ENCODE results near the gene C11orf87. TPM values are rescaled to one million over a fixed set of nuclear protein-coding genes. Genes with fewer than 3 reads are reported as not detected.

C11orf87 gene
- total and polyA plus RNA-seq, 2 donors (not counting 1 experiment from before 2014, with no cell fraction given): not detected

DNA sequence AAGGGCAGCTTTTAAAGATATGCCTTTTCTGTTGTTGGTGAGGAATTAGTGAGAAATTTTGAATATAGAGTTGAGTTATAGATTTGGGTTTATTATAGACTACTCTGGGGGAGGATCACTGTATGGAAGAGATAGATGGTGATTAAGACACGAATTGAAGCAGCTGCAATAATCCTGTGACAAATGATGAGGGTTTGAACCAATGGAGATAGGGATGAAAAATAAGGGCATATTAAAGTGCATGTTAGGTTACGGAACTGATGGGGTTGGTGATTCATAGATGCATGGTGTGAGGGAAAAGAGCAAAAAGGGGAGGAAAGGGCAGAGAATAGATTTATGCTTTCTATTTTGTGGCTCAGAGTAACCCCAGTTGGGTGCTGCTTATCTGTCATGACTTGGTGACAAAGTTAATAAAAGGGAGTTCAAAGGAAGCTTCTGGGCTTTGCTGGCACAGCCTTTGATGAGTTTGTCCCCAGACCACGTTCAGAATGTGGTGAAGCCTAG is 11.8 kb downstream of the C11orf87 start:
- no peak for TF ChIP-seq EZH2 (IDR thresholded peaks at IDR 0.05; ENCODE audit: borderline replicate concordance, insufficient read depth, low read depth, low read length, poor library complexity, severe bottlenecking)
- TF ChIP-seq, protein P1, sequence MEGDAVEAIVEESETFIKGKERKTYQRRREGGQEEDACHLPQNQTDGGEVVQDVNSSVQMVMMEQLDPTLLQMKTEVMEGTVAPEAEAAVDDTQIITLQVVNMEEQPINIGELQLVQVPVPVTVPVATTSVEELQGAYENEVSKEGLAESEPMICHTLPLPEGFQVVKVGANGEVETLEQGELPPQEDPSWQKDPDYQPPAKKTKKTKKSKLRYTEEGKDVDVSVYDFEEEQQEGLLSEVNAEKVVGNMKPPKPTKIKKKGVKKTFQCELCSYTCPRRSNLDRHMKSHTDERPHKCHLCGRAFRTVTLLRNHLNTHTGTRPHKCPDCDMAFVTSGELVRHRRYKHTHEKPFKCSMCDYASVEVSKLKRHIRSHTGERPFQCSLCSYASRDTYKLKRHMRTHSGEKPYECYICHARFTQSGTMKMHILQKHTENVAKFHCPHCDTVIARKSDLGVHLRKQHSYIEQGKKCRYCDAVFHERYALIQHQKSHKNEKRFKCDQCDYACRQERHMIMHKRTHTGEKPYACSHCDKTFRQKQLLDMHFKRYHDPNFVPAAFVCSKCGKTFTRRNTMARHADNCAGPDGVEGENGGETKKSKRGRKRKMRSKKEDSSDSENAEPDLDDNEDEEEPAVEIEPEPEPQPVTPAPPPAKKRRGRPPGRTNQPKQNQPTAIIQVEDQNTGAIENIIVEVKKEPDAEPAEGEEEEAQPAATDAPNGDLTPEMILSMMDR (IDR thresholded peaks at IDR 0.05): no peak
- no peaks in the 10 kb centered on the region for H3K4me1 Mint-ChIP-seq
- Histone ChIP-seq H3K4me1 (ENCODE audit: control insufficient read depth in 2 of 2, insufficient read depth in 2 of 2, low read length in 2 of 2) (no peaks in the 10 kb centered on the region), H3K9ac (ENCODE audit: low read length) (no peak overlapping the region), H3K79me2 (ENCODE audit: control insufficient read depth, insufficient read depth, low read length) (no peaks in the 10 kb centered on the region), H3K36me3 (replicated peaks in 1 of 2; ENCODE audit: control extremely low read depth in 1 of 2, control insufficient read depth in 1 of 2, extremely low read depth in 1 of 2, insufficient read depth in 2 of 2, low read length in 1 of 2) (no peaks in the 10 kb centered on the region), H3K27me3 (replicated peaks in 1 of 4; ENCODE audit: control extremely low read depth in 1 of 4, control insufficient read depth in 3 of 4, insufficient read depth in 4 of 4, low read length in 3 of 4) (no peaks in the 10 kb centered on the region), H3K9me3 (ENCODE audit: control extremely low read depth in 1 of 3, control insufficient read depth in 2 of 3, insufficient read depth in 1 of 3, low read length in 2 of 3) (no peaks in the 10 kb centered on the region), H3K4me2 (replicated peaks; ENCODE audit: low read depth, low read length, poor library complexity, severe bottlenecking) (no peak overlapping the region), H4K20me1 (ENCODE audit: control insufficient read depth, insufficient read depth, low read length, poor library complexity, severe bottlenecking) (no peaks in the 10 kb centered on the region), H2AFZ (ENCODE audit: insufficient read depth, low read depth, low read length, poor library complexity, severe bottlenecking) (no peak overlapping the region), H3K4me3 (ENCODE audit: control extremely low read depth in 1 of 5, extremely low read depth in 1 of 5, insufficient read depth in 1 of 5, low read depth in 2 of 5, low read length in 4 of 5) (no peak overlapping the region), H3K27ac (ENCODE audit: low read length in 2 of 2) (no peak overlapping the region)
- intact Hi-C loops (cut with micrococcal nuclease): no loop called here
- DNase-seq (no peak), ATAC-seq (ENCODE audit: low read depth) (no peak)
- WGBS (ENCODE audit: insufficient coverage): 74% methylated on average over 3 of the region's 3 CpGs
- CTCF ChIA-PET: no interaction called here
- no peak overlapping the region for H3K27ac Mint-ChIP-seq
- H3K4me3 Mint-ChIP-seq: no peak overlapping the region
- POLR2A ChIA-PET: no interaction called here
- no peaks in the 10 kb centered on the region for H3K9me3 Mint-ChIP-seq (ENCODE audit: insufficient read depth)
- H3K27me3 Mint-ChIP-seq: no peaks in the 10 kb centered on the region

DNA sequence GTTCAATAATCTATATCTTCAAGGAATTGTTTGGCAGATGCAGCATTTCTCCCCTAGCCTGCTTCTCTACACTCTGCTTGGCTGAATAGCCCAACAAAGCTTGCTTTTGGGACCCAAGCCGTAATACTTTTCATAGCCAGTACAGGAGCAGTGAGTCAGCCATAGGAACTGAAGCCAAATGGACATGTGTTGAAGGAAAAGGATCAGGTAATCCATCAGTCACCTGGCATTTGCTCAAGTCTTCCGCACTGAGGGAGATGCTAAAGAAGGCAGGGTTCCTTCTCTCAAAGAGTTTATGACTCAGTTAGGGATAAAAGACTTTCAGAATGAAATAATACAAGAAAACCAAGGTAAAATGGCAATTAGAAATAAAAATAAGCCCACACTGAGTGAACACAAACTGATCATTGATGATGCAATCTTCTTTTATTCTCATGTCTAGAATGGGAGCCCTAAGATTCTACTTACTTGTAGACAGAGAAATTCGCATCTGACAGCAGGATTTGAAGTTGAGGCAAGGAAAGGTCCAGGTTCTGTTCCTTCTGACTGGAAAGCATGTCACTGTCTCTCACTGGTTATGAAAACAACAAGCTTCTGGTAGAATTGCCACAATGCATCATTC is 13.2 kb downstream of the C11orf87 start:
- Histone ChIP-seq H4K20me1 (ENCODE audit: control insufficient read depth, insufficient read depth, low read length, poor library complexity, severe bottlenecking) (no peaks in the 10 kb centered on the region), H2AFZ (ENCODE audit: insufficient read depth, low read depth, low read length, poor library complexity, severe bottlenecking) (no peak overlapping the region), H3K27me3 (replicated peaks in 1 of 4; ENCODE audit: control extremely low read depth in 1 of 4, control insufficient read depth in 3 of 4, insufficient read depth in 4 of 4, low read length in 3 of 4) (no peaks in the 10 kb centered on the region), H3K4me3 (ENCODE audit: control extremely low read depth in 1 of 5, extremely low read depth in 1 of 5, insufficient read depth in 1 of 5, low read depth in 2 of 5, low read length in 4 of 5) (no peak overlapping the region), H3K9ac (ENCODE audit: low read length) (no peak overlapping the region), H3K4me2 (replicated peaks; ENCODE audit: low read depth, low read length, poor library complexity, severe bottlenecking) (no peak overlapping the region), H3K79me2 (ENCODE audit: control insufficient read depth, insufficient read depth, low read length) (no peaks in the 10 kb centered on the region), H3K9me3 (ENCODE audit: control extremely low read depth in 1 of 3, control insufficient read depth in 2 of 3, insufficient read depth in 1 of 3, low read length in 2 of 3) (no peaks in the 10 kb centered on the region), H3K4me1 (ENCODE audit: control insufficient read depth in 2 of 2, insufficient read depth in 2 of 2, low read length in 2 of 2) (no peaks in the 10 kb centered on the region), H3K27ac (ENCODE audit: low read length in 2 of 2) (no peak overlapping the region), H3K36me3 (replicated peaks in 1 of 2; ENCODE audit: control extremely low read depth in 1 of 2, control insufficient read depth in 1 of 2, extremely low read depth in 1 of 2, insufficient read depth in 2 of 2, low read length in 1 of 2) (no peaks in the 10 kb centered on the region)
- TF ChIP-seq EZH2 (IDR thresholded peaks at IDR 0.05; ENCODE audit: borderline replicate concordance, insufficient read depth, low read depth, low read length, poor library complexity, severe bottlenecking): no peak
- TF ChIP-seq, protein P1 (IDR thresholded peaks at IDR 0.05): no peak
- no peaks in the 10 kb centered on the region for H3K4me1 Mint-ChIP-seq
- ChIA-PET CTCF (no interaction called here), POLR2A (no interaction called here)
- H3K27me3 Mint-ChIP-seq: no peaks in the 10 kb centered on the region
- no peaks in the 10 kb centered on the region for H3K9me3 Mint-ChIP-seq (ENCODE audit: insufficient read depth)
- WGBS (ENCODE audit: insufficient coverage): 70% methylated on average over 2 of the region's 3 CpGs
- DNase-seq (no peak), ATAC-seq (ENCODE audit: low read depth) (no peak)
- no peak overlapping the region for H3K4me3 Mint-ChIP-seq
- intact Hi-C loops (cut with micrococcal nuclease): no loop called here
- no peak overlapping the region for H3K27ac Mint-ChIP-seq
